ENCODE measurements around the gene PDE7B.

PDE7B gene

DNA sequence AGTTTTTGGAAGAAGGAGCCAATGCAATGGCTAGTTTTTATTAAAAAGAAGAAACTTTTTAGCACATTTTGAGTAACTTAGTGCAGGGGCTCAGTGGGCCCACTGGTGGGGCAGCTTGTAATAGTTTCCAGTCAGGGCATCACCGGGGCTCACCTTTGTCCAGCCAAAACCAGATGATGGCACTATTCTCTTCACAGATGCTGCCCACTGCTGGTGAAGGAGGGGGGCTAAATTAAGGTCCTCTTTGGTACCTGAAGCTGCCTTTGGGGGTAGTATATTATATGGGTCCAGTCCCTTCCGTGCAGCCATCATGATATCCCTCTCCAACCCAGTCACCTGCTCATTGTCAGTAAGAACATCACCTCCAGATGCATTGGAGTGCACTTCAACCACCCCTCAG lies 182.9 kb downstream of the PDE7B start:
- no peak overlapping the region for H3K4me3 ChIP-seq (IDR thresholded peaks at IDR 0.05; ENCODE audit: insufficient read depth, low read depth, low read length)

DNA sequence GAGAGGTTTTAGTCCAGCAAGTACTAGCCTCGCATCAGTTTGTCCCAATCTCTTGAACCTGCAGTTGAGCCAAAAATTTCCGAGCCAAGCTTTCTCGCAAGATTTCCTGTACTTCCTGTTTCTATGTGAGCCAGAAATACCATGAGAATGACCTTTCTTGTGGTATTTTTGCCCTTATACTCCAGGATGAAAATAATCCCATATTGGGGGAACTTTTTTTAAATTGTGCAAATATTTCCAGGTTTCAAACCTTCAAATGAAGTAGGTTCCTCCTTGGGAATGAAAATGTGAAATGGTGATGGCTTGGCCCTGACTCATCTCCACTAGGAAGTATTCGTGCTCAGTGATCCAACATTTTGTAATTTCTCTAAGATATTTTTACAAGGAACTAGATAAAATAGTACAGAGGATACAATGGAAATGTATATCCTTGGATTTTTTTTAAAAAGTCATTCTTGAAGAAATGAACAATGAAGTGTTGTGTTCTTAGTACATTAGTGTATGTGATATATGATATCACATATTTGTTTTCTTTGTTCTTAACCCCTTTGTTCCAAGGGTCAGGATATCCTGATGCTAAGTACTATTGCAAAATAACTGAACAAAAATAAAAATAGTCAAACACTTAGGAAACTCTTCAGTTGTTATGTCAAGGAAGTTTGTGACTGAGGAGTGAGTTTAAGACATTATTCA lies 184.0 kb downstream of the PDE7B start:
- H3K4me2 ChIP-seq: no peak overlapping the region
- H3K27me3 ChIP-seq (ENCODE audit: insufficient read depth, low read depth): no peaks in the 10 kb centered on the region
- no peak overlapping the region for H3K9ac ChIP-seq
- no peaks in the 10 kb centered on the region for H3K4me1 ChIP-seq (ENCODE audit: low read depth, poor library complexity, severe bottlenecking)
- H3K36me3 ChIP-seq (ENCODE audit: insufficient read depth): no peaks in the 10 kb centered on the region
- H2AFZ ChIP-seq (ENCODE audit: low read depth): no peak overlapping the region
- H3K4me3 ChIP-seq (IDR thresholded peaks at IDR 0.05; ENCODE audit: insufficient read depth, low read depth, low read length): no peak overlapping the region
- no peak overlapping the region for H3K27ac ChIP-seq
- TF ChIP-seq, protein P1, sequence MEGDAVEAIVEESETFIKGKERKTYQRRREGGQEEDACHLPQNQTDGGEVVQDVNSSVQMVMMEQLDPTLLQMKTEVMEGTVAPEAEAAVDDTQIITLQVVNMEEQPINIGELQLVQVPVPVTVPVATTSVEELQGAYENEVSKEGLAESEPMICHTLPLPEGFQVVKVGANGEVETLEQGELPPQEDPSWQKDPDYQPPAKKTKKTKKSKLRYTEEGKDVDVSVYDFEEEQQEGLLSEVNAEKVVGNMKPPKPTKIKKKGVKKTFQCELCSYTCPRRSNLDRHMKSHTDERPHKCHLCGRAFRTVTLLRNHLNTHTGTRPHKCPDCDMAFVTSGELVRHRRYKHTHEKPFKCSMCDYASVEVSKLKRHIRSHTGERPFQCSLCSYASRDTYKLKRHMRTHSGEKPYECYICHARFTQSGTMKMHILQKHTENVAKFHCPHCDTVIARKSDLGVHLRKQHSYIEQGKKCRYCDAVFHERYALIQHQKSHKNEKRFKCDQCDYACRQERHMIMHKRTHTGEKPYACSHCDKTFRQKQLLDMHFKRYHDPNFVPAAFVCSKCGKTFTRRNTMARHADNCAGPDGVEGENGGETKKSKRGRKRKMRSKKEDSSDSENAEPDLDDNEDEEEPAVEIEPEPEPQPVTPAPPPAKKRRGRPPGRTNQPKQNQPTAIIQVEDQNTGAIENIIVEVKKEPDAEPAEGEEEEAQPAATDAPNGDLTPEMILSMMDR (conservative IDR thresholded peaks at IDR 0.05; ENCODE audit: low read depth, low read length): no peak
- H4K20me1 ChIP-seq (ENCODE audit: insufficient read depth): no peaks in the 10 kb centered on the region
- no peaks in the 10 kb centered on the region for H3K79me2 ChIP-seq (ENCODE audit: insufficient read depth, low read depth)

More for the DNA sequence above, 182.9 kb downstream of the PDE7B start:
- no peak overlapping the region for H3K27ac ChIP-seq
- no peak overlapping the region for H3K4me2 ChIP-seq
- TF ChIP-seq, protein P1 (conservative IDR thresholded peaks at IDR 0.05; ENCODE audit: low read depth, low read length): no peak
- no peaks in the 10 kb centered on the region for H3K27me3 ChIP-seq (ENCODE audit: insufficient read depth, low read depth)
- H3K36me3 ChIP-seq (ENCODE audit: insufficient read depth): no peaks in the 10 kb centered on the region
- H4K20me1 ChIP-seq (ENCODE audit: insufficient read depth): no peaks in the 10 kb centered on the region
- no peak overlapping the region for H2AFZ ChIP-seq (ENCODE audit: low read depth)
- no peaks in the 10 kb centered on the region for H3K4me1 ChIP-seq (ENCODE audit: low read depth, poor library complexity, severe bottlenecking)
- H3K79me2 ChIP-seq (ENCODE audit: insufficient read depth, low read depth): no peaks in the 10 kb centered on the region
- no peak overlapping the region for H3K9ac ChIP-seq

DNA sequence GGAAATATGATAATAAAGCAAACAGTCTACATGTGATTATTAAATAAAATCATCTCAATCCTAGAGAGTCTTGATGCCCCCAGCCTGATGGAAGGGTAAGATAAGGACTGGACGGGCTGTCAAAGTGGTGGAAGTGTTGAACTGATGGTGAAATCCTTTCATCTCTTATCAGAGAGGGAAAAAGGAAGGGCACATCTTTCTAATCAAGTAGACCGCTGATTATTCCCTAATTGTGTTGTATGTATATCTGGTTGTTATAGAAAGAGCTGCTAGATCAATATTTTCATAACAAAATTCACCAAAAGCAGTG lies 184.5 kb downstream of the PDE7B start:
- Histone ChIP-seq H3K27me3 (ENCODE audit: insufficient read depth, low read depth) (no peaks in the 10 kb centered on the region), H3K79me2 (ENCODE audit: insufficient read depth, low read depth) (no peaks in the 10 kb centered on the region), H3K4me1 (ENCODE audit: low read depth, poor library complexity, severe bottlenecking) (no peaks in the 10 kb centered on the region), H3K9ac (no peak overlapping the region), H3K36me3 (ENCODE audit: insufficient read depth) (no peaks in the 10 kb centered on the region), H3K4me2 (no peak overlapping the region), H3K4me3 (IDR thresholded peaks at IDR 0.05; ENCODE audit: insufficient read depth, low read depth, low read length) (no peak overlapping the region), H4K20me1 (ENCODE audit: insufficient read depth) (no peaks in the 10 kb centered on the region), H2AFZ (ENCODE audit: low read depth) (no peak overlapping the region), H3K27ac (no peak overlapping the region)
- TF ChIP-seq, protein P1 (conservative IDR thresholded peaks at IDR 0.05; ENCODE audit: low read depth, low read length): no peak

DNA sequence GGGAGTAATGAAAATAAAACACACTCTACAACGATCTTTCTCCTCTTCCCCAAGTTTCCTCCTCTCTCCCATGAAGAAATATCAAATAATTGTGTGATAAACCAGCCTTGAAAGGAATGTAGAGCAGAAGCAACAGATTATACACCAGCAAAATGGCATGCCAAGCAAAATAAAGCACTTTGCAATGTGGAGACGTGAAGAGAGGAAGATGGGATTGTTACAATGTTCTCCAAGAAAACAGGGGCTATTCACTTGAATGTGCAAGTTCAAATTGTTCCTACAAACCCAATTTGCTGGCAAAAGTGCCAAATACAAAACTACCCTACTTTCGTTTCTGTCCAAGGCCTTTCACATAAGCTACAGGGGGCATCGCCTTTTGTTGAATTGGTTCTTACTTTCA lies 185.1 kb downstream of the PDE7B start:
- H3K27me3 ChIP-seq (ENCODE audit: insufficient read depth, low read depth): no peaks in the 10 kb centered on the region
- no peak overlapping the region for H3K4me2 ChIP-seq
- no peaks in the 10 kb centered on the region for H3K4me1 ChIP-seq (ENCODE audit: low read depth, poor library complexity, severe bottlenecking)
- H4K20me1 ChIP-seq (ENCODE audit: insufficient read depth): no peaks in the 10 kb centered on the region
- TF ChIP-seq, protein P1 (conservative IDR thresholded peaks at IDR 0.05; ENCODE audit: low read depth, low read length): no peak
- no peak overlapping the region for H3K27ac ChIP-seq
- no peak overlapping the region for H2AFZ ChIP-seq (ENCODE audit: low read depth)
- no peak overlapping the region for H3K4me3 ChIP-seq (IDR thresholded peaks at IDR 0.05; ENCODE audit: insufficient read depth, low read depth, low read length)
- H3K36me3 ChIP-seq (ENCODE audit: insufficient read depth): no peaks in the 10 kb centered on the region
- no peaks in the 10 kb centered on the region for H3K79me2 ChIP-seq (ENCODE audit: insufficient read depth, low read depth)
- no peak overlapping the region for H3K9ac ChIP-seq
